Astrocyte (in vitro differentiated cells and primary cell): ENCODE data around the gene S100P. TPM values are rescaled to one million over a fixed set of nuclear protein-coding genes. Genes with fewer than 3 reads are reported as not detected.
"Not testable (repeated sequence)": the region's sequence is repeated elsewhere in the genome, so short reads cannot be mapped to it uniquely, and the experiment has no call there.

Experiments used
- DNase-seq: peaks from one replicate; pipeline ENCODE4 v3.0.0-alpha.2; 2010; ENCODE audit warnings: low read depth
- FAIRE-seq: peaks from 2 replicates; lab custom pipeline; 2011; peaks lifted over from hg19 to GRCh38; lab: Jason Lieb, UNC
- H2AFZ ChIP-seq: 2 replicates; pipeline ENCODE4 v1.6.0; 2012; ENCODE audit warnings: low read depth, low read length, inconsistent platforms
- H3K27ac ChIP-seq: 2 replicates; pipeline ENCODE4 v1.5.1; 2011; ENCODE audit warnings: low read depth, low read length, inconsistent platforms
- H3K27me3 ChIP-seq: 2 replicates; pipeline ENCODE4 v1.6.0; 2011; ENCODE audit warnings: low read length, inconsistent platforms; ENCODE audit not compliant: insufficient read depth
- H3K36me3 ChIP-seq: 2 replicates; pipeline ENCODE4 v1.5.1; 2011; ENCODE audit warnings: low read length, inconsistent platforms; ENCODE audit not compliant: insufficient read depth
- H3K4me1 ChIP-seq: 2 replicates; pipeline ENCODE4 v1.5.1; 2011; ENCODE audit warnings: low read length, inconsistent platforms; ENCODE audit not compliant: insufficient read depth
- H3K4me2 ChIP-seq: 2 replicates; pipeline ENCODE4 v1.6.0; 2012; ENCODE audit warnings: low read length, inconsistent platforms
- H3K4me3 ChIP-seq: 2 replicates; pipeline ENCODE4 v1.5.1; 2011; ENCODE audit warnings: low read depth, mild to moderate bottlenecking, low read length, inconsistent platforms; ENCODE audit not compliant: insufficient read depth
- H3K79me2 ChIP-seq: 2 replicates; pipeline ENCODE4 v1.6.0; 2012; ENCODE audit warnings: mild to moderate bottlenecking, low read length, inconsistent platforms; ENCODE audit not compliant: insufficient read depth
- H3K9ac ChIP-seq: 2 replicates; pipeline ENCODE4 v1.6.0; 2012; ENCODE audit warnings: mild to moderate bottlenecking, low read length, inconsistent platforms
- H3K9me3 ChIP-seq: 2 replicates; pipeline ENCODE4 v1.5.1; 2012; ENCODE audit warnings: low read depth, mild to moderate bottlenecking, low read length, inconsistent platforms; ENCODE audit not compliant: insufficient read depth
- H4K20me1 ChIP-seq: 2 replicates; pipeline ENCODE4 v1.6.0; 2012; ENCODE audit warnings: low read length, inconsistent platforms; ENCODE audit not compliant: insufficient read depth
- H3K27ac Mint-ChIP-seq: one replicate; pipeline ENCODE4 v1.8.0; 2021; ENCODE audit warnings: mild to moderate bottlenecking, mixed read lengths; ENCODE audit not compliant: unreplicated experiment
- H3K27me3 Mint-ChIP-seq: one replicate; pipeline ENCODE4 v1.8.0; 2021; ENCODE audit warnings: low read depth, mixed read lengths; ENCODE audit not compliant: unreplicated experiment
- H3K36me3 Mint-ChIP-seq: one replicate; pipeline ENCODE4 v1.8.0; 2021; ENCODE audit warnings: low read depth, mixed read lengths; ENCODE audit not compliant: unreplicated experiment
- H3K4me1 Mint-ChIP-seq: one replicate; pipeline ENCODE4 v1.8.0; 2021; ENCODE audit warnings: low read depth, mixed read lengths; ENCODE audit not compliant: unreplicated experiment
- H3K4me3 Mint-ChIP-seq: one replicate; pipeline ENCODE4 v1.8.0; 2021; ENCODE audit warnings: mild to moderate bottlenecking, moderate library complexity, mixed read lengths; ENCODE audit not compliant: unreplicated experiment
- H3K9me3 Mint-ChIP-seq: one replicate; pipeline ENCODE4 v1.8.0; 2021; ENCODE audit warnings: mild to moderate bottlenecking, mixed read lengths; ENCODE audit not compliant: unreplicated experiment
- CTCF ChIP-seq: IDR thresholded peaks from 2 replicates; pipeline ENCODE4 v1.5.1; 2011; ENCODE audit warnings: low read depth, mild to moderate bottlenecking, inconsistent platforms, low read length, moderate library complexity; ENCODE audit not compliant: insufficient read depth
- EZH2 ChIP-seq: IDR thresholded peaks from 2 replicates; pipeline ENCODE4 v1.6.1; 2012; ENCODE audit warnings: mild to moderate bottlenecking, low read length, inconsistent platforms; ENCODE audit not compliant: insufficient read depth
- total RNA-seq: library from RNA; stranded (reverse); gene quantifications from 2 replicates; pipeline ENCODE4 v1.2.1, GENCODE V29; 2021

S100P gene
- total RNA-seq, 1 donor from 2014 or later = not detected

- Histone ChIP-seq H3K9ac (no peak overlapping the region), H3K36me3 (no peaks in the 10 kb centered on the region), H2AFZ (no peak overlapping the region), H3K79me2 (peaks cover 7% of the 10 kb centered on the region), H4K20me1 (peaks cover 16% of the 10 kb centered on the region), H3K27ac (no peak overlapping the region), H3K4me1 (peaks cover 23% of the 10 kb centered on the region), H3K27me3 (no peaks in the 10 kb centered on the region), H3K4me3 (no peak overlapping the region), H3K4me2 (no peak overlapping the region), H3K9me3 (no peaks in the 10 kb centered on the region)
- TF ChIP-seq EZH2 (no peak), CTCF (no peak)
- no peak overlapping the region for H3K4me3 Mint-ChIP-seq
- no peaks in the 10 kb centered on the region for H3K27me3 Mint-ChIP-seq
- FAIRE-seq (no peak), DNase-seq (no peak)
- H3K9me3 Mint-ChIP-seq = no peaks in the 10 kb centered on the region
- peaks cover 13% of the 10 kb centered on the region for H3K4me1 Mint-ChIP-seq
- H3K36me3 Mint-ChIP-seq = peaks cover 2% of the 10 kb centered on the region
- H3K27ac Mint-ChIP-seq = no peak overlapping the region
These were observed 29.2 kb downstream of the S100P start for GRCh38 chr4:6722891-6723290.

- peaks cover 11% of the 10 kb centered on the region for H3K4me1 Mint-ChIP-seq
- H3K27ac Mint-ChIP-seq = no peak overlapping the region
- Histone ChIP-seq H2AFZ (peak overlapping the region; percentile 85), H3K27ac (no peak overlapping the region), H3K27me3 (no peaks in the 10 kb centered on the region), H3K9me3 (no peaks in the 10 kb centered on the region), H3K79me2 (no peaks in the 10 kb centered on the region), H3K36me3 (no peaks in the 10 kb centered on the region), H3K4me2 (no peak overlapping the region), H3K4me1 (peaks cover 23% of the 10 kb centered on the region), H3K4me3 (no peak overlapping the region), H4K20me1 (peaks cover 9% of the 10 kb centered on the region), H3K9ac (peak overlapping the region; percentile 9)
- no peak for DNase-seq
- no peak for TF ChIP-seq EZH2
- no peak for TF ChIP-seq CTCF
- H3K36me3 Mint-ChIP-seq = peaks cover 1% of the 10 kb centered on the region
- no peak overlapping the region for H3K4me3 Mint-ChIP-seq
- no peaks in the 10 kb centered on the region for H3K27me3 Mint-ChIP-seq
- no peaks in the 10 kb centered on the region for H3K9me3 Mint-ChIP-seq
- no peak for FAIRE-seq
These were observed 30.2 kb downstream of the S100P start for GRCh38 chr4:6723851-6724250.

GRCh38 chr4:6724421-6725111 is 30.9 kb downstream of the S100P start:
- Histone ChIP-seq H3K79me2 (no peaks in the 10 kb centered on the region), H3K27ac (no peak overlapping the region), H3K4me2 (peak overlapping the region; percentile 42), H3K9me3 (no peaks in the 10 kb centered on the region), H3K27me3 (no peaks in the 10 kb centered on the region), H3K4me1 (peaks cover 23% of the 10 kb centered on the region), H2AFZ (peak overlapping the region; percentile 85), H3K36me3 (no peaks in the 10 kb centered on the region), H4K20me1 (peaks cover 2% of the 10 kb centered on the region), H3K9ac (peak overlapping the region; percentile 47), H3K4me3 (no peak overlapping the region)
- Mint-ChIP-seq H3K27ac (peak overlapping the region; percentile 80), H3K9me3 (no peaks in the 10 kb centered on the region), H3K4me1 (peaks cover 10% of the 10 kb centered on the region), H3K36me3 (no peaks in the 10 kb centered on the region), H3K27me3 (no peaks in the 10 kb centered on the region), H3K4me3 (no peak overlapping the region)
- peak; percentile 67 for DNase-seq
- TF ChIP-seq CTCF (no peak), EZH2 (no peak)
- FAIRE-seq = no peak

- H3K27me3 ChIP-seq, H3K9me3 ChIP-seq, H4K20me1 ChIP-seq, H3K27me3 Mint-ChIP-seq, DNase-seq, H3K4me3 ChIP-seq, H2AFZ ChIP-seq, H3K36me3 Mint-ChIP-seq, H3K27ac Mint-ChIP-seq, FAIRE-seq, H3K4me2 ChIP-seq, H3K79me2 ChIP-seq, H3K36me3 ChIP-seq, H3K4me1 Mint-ChIP-seq, H3K4me3 Mint-ChIP-seq, H3K27ac ChIP-seq, H3K9me3 Mint-ChIP-seq, H3K9ac ChIP-seq: not testable (repeated sequence)
- peaks cover 19% of the 10 kb centered on the region for H3K4me1 ChIP-seq
These were observed 31.8 kb downstream of the S100P start for GRCh38 chr4:6725427-6725961.
